B cell (primary cell): ENCODE measurements around the gene FLT1. TPM values are rescaled to one million over a fixed set of nuclear protein-coding genes. Genes with fewer than 3 reads are reported as not detected.

ENCODE experiments used
- ATAC-seq: fragments of 200-7000 bp; cut with Tn5 transposase; one replicate; pipeline ENCODE4 v1.10.0; 2021; ENCODE audit warnings: low read depth, mild to moderate bottlenecking, moderate number of reproducible peaks, moderate library complexity
- CTCF ChIA-PET: fragments of 350-600 bp; sonication (Branson Sonifier 250); formaldehyde crosslinking; loops from one replicate; lab custom pipeline; 2021; ENCODE audit warnings: antibody characterized with exemption, inconsistent platforms; lab: Charles Lee
- POLR2A ChIA-PET: fragments of 350-600 bp; sonication (Branson Sonifier 250); formaldehyde crosslinking; loops from one replicate; lab custom pipeline; 2021; ENCODE audit warnings: antibody characterized with exemption; lab: Charles Lee
- DNase-seq: peaks from one replicate; pipeline ENCODE4 v3.0.0; 2013
- H2AFZ ChIP-seq: 2 replicates; pipeline ENCODE4 v1.6.1; 2012; ENCODE audit warnings: mild to moderate bottlenecking, low read depth, low read length; ENCODE audit not compliant: insufficient read depth, poor library complexity, severe bottlenecking
- H3K27ac ChIP-seq, 2 donors: 1 replicate in 1 of 2; 2 replicates in 1 of 2; pipeline ENCODE4 v1.5.1; 2012 to 2013; ENCODE audit warnings: low read length in 2 of 2, mild to moderate bottlenecking in 2 of 2, moderate library complexity in 1 of 2
- H3K27me3 ChIP-seq, 4 experiments: fragments of 200-600 bp in 1 of 4; sonication (generic) in 1 of 4; replicated peaks in 1 of 4; 1 replicate in 2 of 4; 2 replicates in 2 of 4; pipeline versions ENCODE4 v1.6.1 to v1.7.0; 2013 to 2016; ENCODE audit warnings: low read length in 3 of 4, mild to moderate bottlenecking in 2 of 4, mixed read lengths in 1 of 4, moderate library complexity in 1 of 4; ENCODE audit not compliant: insufficient read depth in 4 of 4, control insufficient read depth in 3 of 4; ENCODE audit errors: control extremely low read depth in 1 of 4
- H3K36me3 ChIP-seq, 2 experiments: replicated peaks in 1 of 2; 1 replicate in 1 of 2; 2 replicates in 1 of 2; pipeline versions ENCODE4 v1.6.1 to v1.7.1; 2013; ENCODE audit warnings: low read length in 1 of 2; ENCODE audit not compliant: insufficient read depth in 2 of 2, control insufficient read depth in 1 of 2; ENCODE audit errors: control extremely low read depth in 1 of 2, extremely low read depth in 1 of 2
- H3K4me1 ChIP-seq, 2 donors: fragments of 200-600 bp in 1 of 2; sonication (generic) in 1 of 2; 1 replicate in 1 of 2; 2 replicates in 1 of 2; pipeline versions ENCODE4 v1.5.1 to v1.6.1; 2013 to 2017; ENCODE audit warnings: low read length in 2 of 2; ENCODE audit not compliant: control insufficient read depth in 2 of 2, insufficient read depth in 2 of 2
- H3K4me2 ChIP-seq: replicated peaks from 2 replicates; pipeline ENCODE3; 2012; ENCODE audit warnings: mild to moderate bottlenecking, low read depth, low read length; ENCODE audit not compliant: poor library complexity, severe bottlenecking
- H3K4me3 ChIP-seq, 5 experiments: fragments of 200-600 bp in 1 of 5; sonication (generic) in 1 of 5; 1 replicate in 3 of 5; 2 replicates in 2 of 5; pipeline versions ENCODE4 v1.5.1 to v1.7.0; 2011 to 2016; ENCODE audit warnings: low read length in 4 of 5, mild to moderate bottlenecking in 4 of 5, low read depth in 2 of 5, control low read depth in 1 of 5, moderate library complexity in 1 of 5; ENCODE audit not compliant: insufficient read depth in 1 of 5; ENCODE audit errors: control extremely low read depth in 1 of 5, extremely low read depth in 1 of 5
- H3K79me2 ChIP-seq: fragments of 200-600 bp; sonication (generic); one replicate; pipeline ENCODE4 v1.6.0; 2016; ENCODE audit warnings: low read length; ENCODE audit not compliant: control insufficient read depth, insufficient read depth
- H3K9ac ChIP-seq: fragments of 200-600 bp; sonication (generic); 2 replicates; pipeline ENCODE4 v1.6.1; 2017; ENCODE audit warnings: mild to moderate bottlenecking, low read length, moderate library complexity
- H3K9me3 ChIP-seq, 3 donors: one replicate each; pipeline versions ENCODE4 v1.6.1 to v1.7.1; 2013; ENCODE audit warnings: low read length in 2 of 3; ENCODE audit not compliant: control insufficient read depth in 2 of 3, insufficient read depth in 1 of 3; ENCODE audit errors: control extremely low read depth in 1 of 3
- H4K20me1 ChIP-seq: 2 replicates; pipeline ENCODE4 v1.6.0; 2012; ENCODE audit warnings: mild to moderate bottlenecking, low read length; ENCODE audit not compliant: insufficient read depth, control insufficient read depth, poor library complexity, severe bottlenecking
- H3K27ac Mint-ChIP-seq: one replicate; pipeline ENCODE4 v1.8.0; 2021; ENCODE audit warnings: mixed read lengths
- H3K27me3 Mint-ChIP-seq: one replicate; pipeline ENCODE4 v1.8.0; 2021; ENCODE audit warnings: mixed read lengths
- H3K4me1 Mint-ChIP-seq: one replicate; pipeline ENCODE4 v1.8.0; 2021; ENCODE audit warnings: mixed read lengths
- H3K4me3 Mint-ChIP-seq: one replicate; pipeline ENCODE4 v1.8.0; 2021; ENCODE audit warnings: mixed read lengths
- H3K9me3 Mint-ChIP-seq: one replicate; pipeline ENCODE4 v1.8.0; 2022; ENCODE audit warnings: mixed read lengths; ENCODE audit not compliant: insufficient read depth
- CTCF ChIP-seq: fragments of 200-600 bp; IDR thresholded peaks from one replicate; pipeline ENCODE4 v1.8.0; 2022; ENCODE audit warnings: antibody characterized with exemption, mild to moderate bottlenecking
- EZH2 ChIP-seq: IDR thresholded peaks from 2 replicates; pipeline ENCODE4 v1.6.1; 2012; ENCODE audit warnings: borderline replicate concordance, low read depth, mild to moderate bottlenecking, moderate library complexity, low read length; ENCODE audit not compliant: insufficient read depth, poor library complexity, severe bottlenecking
- WGBS: methylation state at CpG from one replicate; pipeline ENCODE4 v1.1.5; 2013; ENCODE audit warnings: missing lambda C conversion rate; ENCODE audit not compliant: insufficient coverage; 5-methylcytosine and 5-hydroxymethylcytosine counted together
- intact Hi-C: fragments of 100-400 bp; cut with micrococcal nuclease; formaldehyde crosslinking; loops from one replicate; pipeline ENCODE4 v1.10.0; 2022
- polyA plus RNA-seq: library from polyadenylated mRNA; depleted of rRNA; stranded (reverse); fragments of >200 nt; gene quantifications from 2 replicates; pipeline ENCODE4 v1.2.3, GENCODE V29; 2012
- total RNA-seq, 2 donors: library from RNA; stranded (reverse); fragments of 120-200 nt in 1 of 2; gene quantifications; 1 replicate in 1 of 2; 2 replicates in 1 of 2; pipeline versions ENCODE4 v1.2.3 to v1.2.4, GENCODE V29; 2013 to 2022

Gene FLT1
- total and polyA plus RNA-seq, 2 donors (not counting 1 experiment from before 2014, with no cell fraction given) = 1.1 to 1.2 TPM

GRCh38 chr13:28252547-28252946 lies 242.4 kb downstream of the FLT1 start:
- Histone ChIP-seq H3K4me1 (peaks cover 41 to 54% of the 10 kb centered on the region in 2 donors), H3K9ac (no peak overlapping the region), H3K4me3 (no peak overlapping the region), H3K4me2 (no peak overlapping the region), H2AFZ (no peak overlapping the region), H3K27me3 (no peaks in the 10 kb centered on the region), H4K20me1 (no peaks in the 10 kb centered on the region), H3K79me2 (peaks cover 79% of the 10 kb centered on the region), H3K27ac (no peak overlapping the region), H3K36me3 (peaks cover 17 to 21% of the 10 kb centered on the region in 2 experiments), H3K9me3 (peaks cover 0 to 8% (median 1%) of the 10 kb centered on the region in 3 donors)
- Mint-ChIP-seq H3K4me1 (peaks cover 63% of the 10 kb centered on the region), H3K9me3 (no peaks in the 10 kb centered on the region), H3K27me3 (no peaks in the 10 kb centered on the region), H3K27ac (no peak overlapping the region), H3K4me3 (no peak overlapping the region)
- POLR2A ChIA-PET = no interaction called here
- DNase-seq (no peak), ATAC-seq (no peak)
- intact Hi-C loops = loop anchor here (5.0 kb wide), 1 partner anchor 35 kb away; no protein-coding TSS in a partner anchor
- WGBS = no CpG with 5 or more reads among the region's 1 CpG
- TF ChIP-seq CTCF (no peak), EZH2 (no peak)
- CTCF ChIA-PET = no interaction called here

- Histone ChIP-seq H3K9ac (peak overlapping the region; percentile 28), H2AFZ (peak overlapping the region; percentile 35), H3K79me2 (peaks cover 70% of the 10 kb centered on the region), H3K4me2 (peak overlapping the region; percentile 52), H3K4me3 (no peak overlapping the region), H3K36me3 (peaks cover 11 to 15% of the 10 kb centered on the region in 2 experiments), H3K4me1 (peaks cover 49 to 63% of the 10 kb centered on the region in 2 donors), H3K9me3 (peaks cover 0 to 8% (median 1%) of the 10 kb centered on the region in 3 donors), H3K27ac (peak overlapping the region in 1 of 2 donors; percentile 87), H3K27me3 (no peaks in the 10 kb centered on the region), H4K20me1 (no peaks in the 10 kb centered on the region)
- intact Hi-C loops = loop anchor here (5.0 kb wide), 1 partner anchor 34 kb away; no protein-coding TSS in a partner anchor
- no peaks in the 10 kb centered on the region for H3K27me3 Mint-ChIP-seq
- H3K4me3 Mint-ChIP-seq = peak overlapping the region; percentile 47
- no peak for ATAC-seq
- DNase-seq = no peak
- ChIA-PET POLR2A (interaction anchor here (0.6 kb wide), 1 partner anchor 19 kb away, joined by 8 read pairs; no protein-coding TSS in a partner anchor), CTCF (no interaction called here)
- WGBS = 42% methylated on average over 2 of the region's 6 CpGs
- TF ChIP-seq CTCF (no peak), EZH2 (no peak)
- no peaks in the 10 kb centered on the region for H3K9me3 Mint-ChIP-seq
- H3K27ac Mint-ChIP-seq = peak overlapping the region; percentile 70
- H3K4me1 Mint-ChIP-seq = peaks cover 69% of the 10 kb centered on the region
Measured at GRCh38 chr13:28251466-28251865, 243.5 kb downstream of the FLT1 start.
